Hepatocyte (in vitro differentiated cells): ENCODE results near the gene RAB11FIP2. TPM values are rescaled to one million over a fixed set of nuclear protein-coding genes. Genes with fewer than 3 reads are reported as not detected.

ENCODE experiments used
- DNase-seq: peaks from one replicate; pipeline ENCODE4 v3.0.0-alpha.2; 2016; ENCODE audit warnings: low spot score
- H2AFZ ChIP-seq: fragments of 200-600 bp; sonication (generic); 2 replicates; pipeline ENCODE4 v1.6.0; 2016; ENCODE audit warnings: antibody characterized with exemption, mild to moderate bottlenecking
- H3K27ac ChIP-seq: fragments of 200-600 bp; sonication (generic); 2 replicates; pipeline ENCODE4 v1.5.1; 2016; ENCODE audit warnings: mild to moderate bottlenecking
- H3K27me3 ChIP-seq: fragments of 200-600 bp; sonication (generic); 2 replicates; pipeline ENCODE4 v1.6.1; 2016
- H3K36me3 ChIP-seq: fragments of 200-600 bp; sonication (generic); replicated peaks from 2 replicates; pipeline ENCODE4 v1.5.1; 2016; ENCODE audit warnings: low read depth; ENCODE audit not compliant: insufficient read depth
- H3K4me1 ChIP-seq: fragments of 200-600 bp; sonication (generic); 2 replicates; pipeline ENCODE4 v1.5.1; 2016; ENCODE audit warnings: mild to moderate bottlenecking, moderate library complexity; ENCODE audit not compliant: insufficient read depth
- H3K4me2 ChIP-seq: fragments of 200-600 bp; sonication (generic); 2 replicates; pipeline ENCODE4 v1.6.0; 2016
- H3K4me3 ChIP-seq: fragments of 200-600 bp; sonication (generic); 2 replicates; pipeline ENCODE4 v1.5.1; 2016; ENCODE audit warnings: mild to moderate bottlenecking
- H3K79me2 ChIP-seq: fragments of 200-600 bp; sonication (generic); 2 replicates; pipeline ENCODE4 v1.6.0; 2017; ENCODE audit warnings: mild to moderate bottlenecking
- H3K9me2 ChIP-seq: fragments of 200-600 bp; sonication (generic); replicated peaks from 2 replicates; pipeline ENCODE4 v1.6.0; 2017; ENCODE audit warnings: mild to moderate bottlenecking; ENCODE audit not compliant: insufficient read depth
- H3K9me3 ChIP-seq: fragments of 200-600 bp; sonication (generic); 2 replicates; pipeline ENCODE4 v1.5.1; 2016; ENCODE audit warnings: low read depth, mild to moderate bottlenecking
- H4K20me1 ChIP-seq: fragments of 200-600 bp; sonication (generic); 2 replicates; pipeline ENCODE4 v1.6.0; 2016; ENCODE audit warnings: mild to moderate bottlenecking; ENCODE audit not compliant: insufficient read depth, poor library complexity, severe bottlenecking
- EZH2 ChIP-seq: fragments of 200-600 bp; sonication (generic); IDR thresholded peaks from 2 replicates; pipeline ENCODE4 v1.6.1; 2016; ENCODE audit warnings: antibody characterized with exemption, mild to moderate bottlenecking, borderline replicate concordance
- EZH2phosphoT487 ChIP-seq: fragments of 200-600 bp; sonication (generic); IDR thresholded peaks from one replicate; pipeline ENCODE4 v1.6.1; 2018; ENCODE audit warnings: antibody characterized with exemption, mild to moderate bottlenecking, low read depth, moderate library complexity; ENCODE audit not compliant: unreplicated experiment, severe bottlenecking
- WGBS: methylation state at CpG from one replicate; pipeline ENCODE4 v1.1.6; 2016; ENCODE audit warnings: low lambda C conversion rate; ENCODE audit errors: missing lambda C conversion rate; 5-methylcytosine and 5-hydroxymethylcytosine counted together
- polyA plus RNA-seq: library from polyadenylated mRNA; unstranded; fragments of >200 nt; fragmentation: Nextera tagmentation; extraction: Ambion mirVana; gene quantifications from 2 replicates; pipeline ENCODE4 v1.2.1, GENCODE V29; 2016
- total RNA-seq: library from RNA; depleted of rRNA; stranded (reverse); fragments of >200 nt; gene quantifications from 2 replicates; pipeline ENCODE4 v1.2.3, GENCODE V29; 2014
- TF ChIP-seq, protein P1 (sequence below): fragments of 200-600 bp; sonication (generic); IDR thresholded peaks from 2 replicates; pipeline ENCODE4 v1.5.1; 2016; ENCODE audit warnings: antibody characterized with exemption, mild to moderate bottlenecking; ENCODE audit not compliant: poor library complexity

Gene RAB11FIP2
- total and polyA plus RNA-seq, 2 experiments from 2014 or later, result 9.7 to 32.5 TPM

DNA sequence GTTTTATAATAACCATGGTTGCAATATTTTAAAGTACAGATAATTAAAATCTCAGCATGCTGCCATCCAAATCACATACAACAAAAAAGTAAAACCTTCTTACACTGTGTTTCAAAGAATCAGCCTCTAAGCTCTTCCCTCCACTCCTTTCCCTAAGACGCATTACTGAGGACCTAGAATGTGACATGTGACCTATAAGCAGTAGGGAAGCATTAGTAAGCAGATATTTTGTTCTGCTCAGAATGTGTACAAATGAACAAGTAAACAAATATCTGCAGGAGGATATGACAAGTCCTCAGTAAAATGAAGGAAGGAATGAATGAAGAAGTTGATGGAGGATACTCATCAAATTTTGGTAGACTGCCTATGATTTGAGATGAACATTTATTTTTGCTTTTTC lies 49.1 kb downstream of the RAB11FIP2 start:
- Histone ChIP-seq H3K4me3 (no peak overlapping the region), H3K4me2 (no peak overlapping the region), H3K27ac (no peak overlapping the region), H3K4me1 (no peaks in the 10 kb centered on the region), H3K36me3 (no peaks in the 10 kb centered on the region), H3K27me3 (no peaks in the 10 kb centered on the region), H3K79me2 (no peaks in the 10 kb centered on the region), H3K9me2 (no peaks in the 10 kb centered on the region), H3K9me3 (no peaks in the 10 kb centered on the region), H2AFZ (no peak overlapping the region), H4K20me1 (no peaks in the 10 kb centered on the region)
- 94% methylated on average over 1 of the region's 1 CpG for WGBS
- DNase-seq, result no peak
- no peak for TF ChIP-seq EZH2phosphoT487
- TF ChIP-seq, protein P1, sequence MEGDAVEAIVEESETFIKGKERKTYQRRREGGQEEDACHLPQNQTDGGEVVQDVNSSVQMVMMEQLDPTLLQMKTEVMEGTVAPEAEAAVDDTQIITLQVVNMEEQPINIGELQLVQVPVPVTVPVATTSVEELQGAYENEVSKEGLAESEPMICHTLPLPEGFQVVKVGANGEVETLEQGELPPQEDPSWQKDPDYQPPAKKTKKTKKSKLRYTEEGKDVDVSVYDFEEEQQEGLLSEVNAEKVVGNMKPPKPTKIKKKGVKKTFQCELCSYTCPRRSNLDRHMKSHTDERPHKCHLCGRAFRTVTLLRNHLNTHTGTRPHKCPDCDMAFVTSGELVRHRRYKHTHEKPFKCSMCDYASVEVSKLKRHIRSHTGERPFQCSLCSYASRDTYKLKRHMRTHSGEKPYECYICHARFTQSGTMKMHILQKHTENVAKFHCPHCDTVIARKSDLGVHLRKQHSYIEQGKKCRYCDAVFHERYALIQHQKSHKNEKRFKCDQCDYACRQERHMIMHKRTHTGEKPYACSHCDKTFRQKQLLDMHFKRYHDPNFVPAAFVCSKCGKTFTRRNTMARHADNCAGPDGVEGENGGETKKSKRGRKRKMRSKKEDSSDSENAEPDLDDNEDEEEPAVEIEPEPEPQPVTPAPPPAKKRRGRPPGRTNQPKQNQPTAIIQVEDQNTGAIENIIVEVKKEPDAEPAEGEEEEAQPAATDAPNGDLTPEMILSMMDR, result no peak
- no peak for TF ChIP-seq EZH2

DNA sequence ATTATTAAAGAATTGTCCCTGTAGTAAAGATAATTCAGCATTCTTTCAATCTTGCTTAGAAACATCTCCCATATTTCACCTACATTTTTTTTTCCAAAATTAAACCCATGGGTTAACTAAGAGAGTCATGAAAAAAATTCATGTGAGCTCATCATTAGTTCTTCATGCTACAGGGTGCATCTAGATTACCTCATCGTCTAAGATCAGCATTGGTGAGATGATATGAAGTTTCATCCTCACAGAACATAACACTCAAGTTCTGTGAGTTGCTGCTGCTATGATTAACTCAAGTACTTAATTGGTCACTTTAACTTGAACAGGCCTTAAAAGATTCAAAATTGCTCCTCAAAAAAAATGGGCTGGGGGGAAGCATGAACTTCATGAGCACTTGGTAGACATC lies 50.0 kb downstream of the RAB11FIP2 start:
- Histone ChIP-seq H3K27me3 (no peaks in the 10 kb centered on the region), H3K27ac (no peak overlapping the region), H3K79me2 (no peaks in the 10 kb centered on the region), H4K20me1 (no peaks in the 10 kb centered on the region), H3K4me2 (no peak overlapping the region), H3K4me3 (no peak overlapping the region), H3K4me1 (no peaks in the 10 kb centered on the region), H3K9me2 (no peaks in the 10 kb centered on the region), H3K9me3 (no peaks in the 10 kb centered on the region), H2AFZ (no peak overlapping the region), H3K36me3 (no peaks in the 10 kb centered on the region)
- DNase-seq, result no peak
- TF ChIP-seq EZH2, result no peak
- TF ChIP-seq, protein P1, result no peak
- no peak for TF ChIP-seq EZH2phosphoT487
- WGBS, result 93% methylated on average over 1 of the region's 1 CpG

DNA sequence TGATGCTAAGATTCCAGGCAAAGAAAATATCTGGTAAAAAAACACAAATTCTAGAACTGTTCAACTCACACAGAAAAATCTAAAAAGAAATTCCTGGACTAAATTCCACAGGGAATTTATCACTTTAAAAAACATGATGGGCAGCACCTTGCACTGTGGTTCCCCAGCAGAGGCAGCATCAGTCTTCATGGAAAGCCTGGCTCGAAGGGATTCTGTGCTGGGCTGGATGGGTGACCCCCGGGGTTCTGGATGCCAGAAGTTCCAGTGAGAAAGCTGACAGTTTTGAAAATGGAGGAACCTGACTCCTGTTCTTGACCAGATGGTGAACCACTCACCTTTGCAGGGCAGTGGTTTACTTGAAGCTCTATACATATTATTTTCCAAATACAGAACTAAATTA lies 52.0 kb downstream of the RAB11FIP2 start:
- no peak for TF ChIP-seq EZH2
- no peak for TF ChIP-seq EZH2phosphoT487
- TF ChIP-seq, protein P1, result no peak
- DNase-seq, result no peak
- Histone ChIP-seq H3K4me2 (no peak overlapping the region), H3K36me3 (no peaks in the 10 kb centered on the region), H3K4me1 (no peaks in the 10 kb centered on the region), H3K27me3 (no peaks in the 10 kb centered on the region), H2AFZ (no peak overlapping the region), H3K9me3 (no peaks in the 10 kb centered on the region), H4K20me1 (no peaks in the 10 kb centered on the region), H3K79me2 (no peaks in the 10 kb centered on the region), H3K9me2 (no peaks in the 10 kb centered on the region), H3K27ac (no peak overlapping the region), H3K4me3 (no peak overlapping the region)
- WGBS, result 88% methylated on average over 2 of the region's 2 CpGs

DNA sequence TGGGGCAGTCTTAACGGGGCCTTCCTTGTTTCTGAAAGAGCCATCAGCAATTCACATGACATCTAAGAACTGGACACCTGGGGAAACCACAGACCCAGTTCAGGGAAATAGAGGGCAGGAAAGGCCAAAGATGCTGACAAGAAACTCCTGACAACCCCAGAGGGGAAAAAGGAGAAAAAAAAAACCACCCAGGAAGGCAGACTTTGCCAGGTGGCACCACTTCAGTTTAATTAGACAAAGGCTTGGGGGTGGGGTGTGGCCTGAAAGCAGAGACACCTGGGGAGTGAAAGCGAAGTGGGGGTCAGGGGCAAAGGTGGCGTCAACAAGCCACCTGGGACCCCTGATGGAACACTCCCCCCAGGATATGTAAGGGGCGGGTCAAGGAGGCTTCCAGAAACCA lies 53.6 kb downstream of the RAB11FIP2 start:
- TF ChIP-seq, protein P1, result no peak
- no peak for TF ChIP-seq EZH2
- TF ChIP-seq EZH2phosphoT487, result no peak
- WGBS, result 85% methylated on average over 4 of the region's 4 CpGs
- H3K27ac ChIP-seq, result no peak overlapping the region
- H3K36me3 ChIP-seq, result no peaks in the 10 kb centered on the region
- no peak overlapping the region for H3K4me2 ChIP-seq
- H4K20me1 ChIP-seq, result no peaks in the 10 kb centered on the region
- peaks cover 3% of the 10 kb centered on the region for H3K27me3 ChIP-seq
- no peaks in the 10 kb centered on the region for H3K4me1 ChIP-seq
- no peak for DNase-seq
- no peak overlapping the region for H3K4me3 ChIP-seq
- no peak overlapping the region for H2AFZ ChIP-seq
- no peaks in the 10 kb centered on the region for H3K79me2 ChIP-seq
- H3K9me2 ChIP-seq, result no peaks in the 10 kb centered on the region
- no peaks in the 10 kb centered on the region for H3K9me3 ChIP-seq
